T-helper 22 cell (primary cell): ENCODE data around the gene RNF39.
A peak's percentile ranks its signal among the peaks of the same experiment; 100 is the strongest.
"Not testable (repeated sequence)": the region's sequence is repeated elsewhere in the genome, so short reads cannot be mapped to it uniquely, and the experiment has no call there.

Experiments used
- DNase-seq: peaks from one replicate; pipeline ENCODE4 v3.0.0-alpha.2; 2020; ENCODE audit warnings: low read depth

RNF39 gene

DNA sequence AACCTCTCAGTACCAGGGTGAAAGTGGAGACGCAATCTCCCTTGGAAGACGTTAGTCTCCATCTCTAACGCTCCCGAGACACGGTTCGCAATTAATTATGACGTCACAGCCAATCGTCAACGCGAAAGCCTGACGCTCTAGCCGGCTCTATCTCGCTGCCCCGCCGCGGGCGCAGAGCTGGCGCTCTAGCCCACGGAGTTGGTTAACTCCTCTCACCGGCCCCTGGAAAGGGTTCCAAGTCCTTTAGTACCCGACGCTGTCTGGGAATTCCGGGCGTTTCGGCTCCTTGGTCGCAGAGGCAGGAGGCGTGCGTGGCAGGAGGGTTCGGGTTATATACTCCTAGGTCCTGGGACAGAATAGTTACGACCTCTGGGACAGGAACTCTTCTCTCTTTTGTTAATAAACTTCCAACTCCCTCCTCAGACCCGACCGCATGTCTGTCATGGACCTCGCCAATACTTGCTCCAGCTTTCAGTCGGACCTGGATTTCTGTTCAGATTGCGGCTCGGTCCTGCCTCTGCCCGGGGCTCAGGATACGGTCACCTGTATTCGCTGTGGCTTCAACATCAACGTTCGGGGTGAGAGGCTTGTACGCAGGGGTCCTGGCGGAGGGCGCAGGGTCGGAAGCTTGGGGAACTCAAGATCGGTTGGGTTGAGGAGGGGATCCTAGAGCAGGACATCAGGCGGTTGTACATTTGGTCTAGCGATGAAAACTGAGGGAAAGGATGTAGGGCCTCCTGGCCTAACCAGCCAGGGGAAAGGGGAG lies 14.3 kb downstream of the RNF39 start, which contains the start of gene POLR1H:
TSS of gene POLR1H (plus strand) at position 174 of the 766 bp plus-strand sequence. CDS start at position 434, 260 bp downstream.
- DNase-seq: peak; percentile 77

DNA sequence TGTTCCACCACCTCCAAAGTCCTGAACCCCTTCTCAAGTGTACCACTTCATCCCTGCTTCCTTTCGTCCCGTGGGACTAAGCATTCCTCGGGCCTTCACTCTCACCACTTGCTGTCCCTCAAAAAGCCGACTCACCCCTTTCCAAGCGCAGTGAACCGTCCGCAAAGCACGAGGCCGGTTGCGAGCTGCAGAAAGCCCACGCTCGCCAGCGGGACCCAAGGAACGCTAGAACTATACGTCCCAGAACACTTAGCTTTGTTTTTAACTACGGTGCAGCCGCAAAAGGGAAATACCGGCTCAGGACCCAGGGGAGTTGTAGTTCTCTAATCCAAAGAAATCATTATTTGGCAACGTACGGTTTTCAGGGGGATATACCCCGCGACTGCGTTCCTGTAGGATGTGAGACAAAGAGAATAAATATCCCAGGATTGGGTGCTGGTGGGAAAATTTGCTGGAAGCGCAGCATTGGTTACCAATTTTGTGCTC lies 14.9 kb downstream of the RNF39 start:
- DNase-seq: no peak

DNA sequence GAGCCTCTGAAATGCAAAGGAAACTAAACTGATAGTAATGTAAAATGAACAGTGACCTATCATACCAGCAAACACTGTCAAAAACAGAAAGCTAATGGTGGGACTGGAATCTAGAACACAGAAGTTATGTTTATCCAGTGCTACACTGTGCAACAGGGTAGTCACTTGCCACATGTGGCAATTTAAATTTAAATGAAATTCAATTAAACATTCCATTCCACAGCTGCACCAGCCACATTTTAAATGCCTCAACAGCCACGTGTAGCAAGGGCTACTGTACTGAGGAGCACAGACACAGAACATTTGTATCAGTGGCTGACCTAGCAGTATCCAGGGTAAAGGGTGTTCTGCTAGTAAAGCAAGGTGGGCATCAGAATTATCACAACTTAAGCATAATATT lies 20.1 kb downstream of the RNF39 start:
- no peak for DNase-seq

DNA sequence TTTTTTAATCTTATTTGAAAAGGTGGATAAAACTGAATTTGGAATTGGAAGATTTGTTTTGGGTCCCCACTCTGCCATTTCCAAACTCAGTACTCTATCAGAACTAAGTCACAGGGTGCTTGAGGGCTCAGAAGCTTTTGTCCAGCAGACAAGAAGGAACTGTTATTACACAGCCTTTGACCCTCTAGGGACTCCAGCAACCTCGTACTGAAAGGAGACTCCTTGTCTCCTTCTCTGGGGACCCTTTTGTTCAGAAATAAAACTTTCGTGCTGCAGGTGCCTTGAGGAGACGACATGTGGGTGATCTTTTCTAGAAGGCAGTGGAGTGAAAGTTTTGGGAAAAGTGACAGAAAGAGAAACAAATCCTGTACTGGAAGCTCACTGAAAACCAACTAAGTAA lies 21.9 kb downstream of the RNF39 start:
- no peak for DNase-seq

DNA sequence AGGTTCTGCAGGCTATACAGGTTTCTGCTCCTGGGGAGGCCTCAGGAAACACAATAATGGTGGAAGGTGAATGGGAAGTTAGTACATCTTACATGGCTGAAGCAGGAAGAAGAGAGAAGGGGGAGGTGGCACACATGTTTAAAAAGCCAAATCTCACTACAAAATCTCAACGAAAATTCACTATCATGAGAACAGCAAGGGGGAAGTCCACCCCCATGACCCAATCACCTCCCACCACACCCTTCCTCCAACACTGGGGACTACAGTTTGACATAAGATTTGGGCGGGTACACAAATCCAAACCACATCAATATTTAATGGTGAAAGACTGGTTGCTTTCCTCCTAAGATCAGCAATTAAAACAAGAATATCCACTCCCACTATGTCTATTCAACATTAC lies 28.3 kb downstream of the RNF39 start:
- DNase-seq: no peak

DNA sequence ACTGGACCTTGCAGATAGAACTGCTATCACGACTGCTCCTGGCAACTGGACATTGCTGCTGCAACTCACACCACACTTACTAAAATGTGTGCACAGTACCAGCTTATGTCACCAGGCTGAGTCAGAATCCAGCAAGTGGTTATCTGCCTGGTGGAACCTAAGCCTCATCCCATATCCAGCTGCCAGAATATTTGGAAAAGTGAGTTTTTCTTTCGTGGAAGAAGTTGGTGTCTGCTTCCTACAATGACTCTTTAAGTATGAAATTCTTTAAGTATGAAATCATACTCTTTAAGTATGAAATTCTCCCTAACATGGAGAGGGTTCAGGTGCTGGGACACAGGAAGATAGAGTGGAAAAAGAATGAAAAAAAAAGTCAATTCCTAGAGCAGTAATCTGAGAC lies 30.9 kb downstream of the RNF39 start:
- DNase-seq: no peak

DNA sequence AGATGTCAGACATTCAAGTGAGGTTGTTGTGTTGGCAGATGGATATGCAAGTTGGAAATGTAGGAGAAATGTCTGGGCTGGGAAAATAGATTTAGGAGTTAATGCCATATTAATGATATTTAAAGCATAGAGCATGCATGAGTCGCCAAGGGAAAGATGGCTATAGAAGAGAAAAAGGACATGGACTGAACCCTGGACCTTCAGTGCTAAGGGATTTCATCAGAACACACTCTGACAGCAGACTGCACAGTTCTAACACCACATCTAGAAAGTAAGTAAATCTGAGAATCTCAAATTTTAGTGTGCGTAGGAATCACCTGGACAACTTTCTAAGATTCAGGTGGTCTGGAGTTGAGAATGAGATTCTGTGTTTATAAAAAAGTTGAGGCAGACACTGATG lies 31.8 kb downstream of the RNF39 start:
- DNase-seq: no peak

DNA sequence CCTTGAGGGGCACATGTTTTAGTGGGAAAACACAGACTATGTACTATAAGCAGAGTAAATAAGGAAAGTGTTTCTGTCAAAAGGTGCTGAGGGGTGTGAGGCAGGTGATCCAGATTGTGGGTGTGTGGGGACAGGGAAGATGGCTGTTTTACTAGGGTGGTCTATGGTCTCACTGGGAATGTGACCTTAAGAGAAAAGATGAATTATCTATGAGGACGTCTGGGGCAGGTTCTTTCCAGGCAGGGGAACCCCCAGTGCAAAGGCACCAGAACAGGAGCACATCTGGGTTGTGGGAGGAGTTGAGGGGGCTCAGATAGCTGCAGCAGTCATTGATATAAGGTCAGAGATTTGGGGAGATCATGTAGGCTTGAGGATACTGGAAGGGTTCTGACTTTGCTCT lies 32.7 kb downstream of the RNF39 start:
- DNase-seq: no peak

DNA sequence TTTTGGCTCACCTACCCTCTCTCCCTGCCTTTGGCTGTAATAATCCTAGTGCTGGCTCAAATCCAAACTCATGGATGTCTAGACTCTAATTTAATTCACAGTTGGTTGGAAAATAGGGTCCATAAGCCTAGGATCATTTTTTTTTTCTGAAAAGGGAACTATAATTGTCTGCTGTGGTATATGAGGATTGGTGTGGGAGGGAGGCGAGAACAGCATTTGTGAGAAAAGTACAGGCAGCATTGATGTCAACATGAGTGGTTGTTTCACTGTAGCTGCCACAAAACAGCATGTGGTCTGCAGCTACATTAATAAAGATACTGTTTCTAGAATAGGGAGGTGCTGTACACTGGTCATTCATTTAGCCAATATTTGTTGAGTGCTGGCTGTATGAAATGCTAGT lies 33.1 kb downstream of the RNF39 start:
- DNase-seq: no peak

DNA sequence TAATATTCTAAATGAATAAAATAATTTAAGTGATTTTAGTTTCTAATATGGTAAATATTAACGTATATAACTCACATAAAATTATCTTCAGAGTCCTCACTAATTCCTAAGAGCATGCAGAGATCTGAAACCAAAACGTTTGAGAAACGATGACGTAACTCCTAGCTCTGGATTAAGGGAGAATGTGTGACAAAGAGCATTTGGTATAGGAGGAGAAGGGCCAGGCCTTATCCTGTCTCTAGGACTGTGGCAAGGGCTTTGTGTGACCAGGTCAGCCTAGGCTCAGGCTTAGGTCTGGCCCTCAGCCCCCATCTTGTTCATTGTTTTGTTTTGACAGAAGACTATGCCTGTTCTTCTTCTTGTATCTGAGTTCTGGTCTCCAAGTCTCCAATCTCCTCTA lies 33.7 kb downstream of the RNF39 start:
- DNase-seq: no peak

DNA sequence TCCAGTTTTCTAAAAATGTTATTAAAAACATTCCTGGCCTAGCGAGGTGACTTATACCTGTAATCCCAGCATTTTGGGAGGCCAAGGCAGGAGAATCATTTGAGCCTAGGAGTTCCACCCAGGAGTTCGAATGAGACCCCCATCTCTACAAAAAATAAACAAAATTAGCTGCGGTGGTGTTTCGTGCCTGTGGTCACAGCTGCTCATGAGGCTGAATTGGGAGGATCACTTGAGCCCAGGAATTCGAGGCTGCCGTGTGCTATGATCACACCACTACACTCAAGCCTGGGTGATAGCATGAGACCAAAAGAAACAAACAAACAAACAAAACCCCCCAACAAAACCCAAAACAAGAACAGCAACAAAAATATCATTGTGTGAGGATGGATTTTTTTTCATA lies 34.3 kb downstream of the RNF39 start:
- no peak for DNase-seq

DNA sequence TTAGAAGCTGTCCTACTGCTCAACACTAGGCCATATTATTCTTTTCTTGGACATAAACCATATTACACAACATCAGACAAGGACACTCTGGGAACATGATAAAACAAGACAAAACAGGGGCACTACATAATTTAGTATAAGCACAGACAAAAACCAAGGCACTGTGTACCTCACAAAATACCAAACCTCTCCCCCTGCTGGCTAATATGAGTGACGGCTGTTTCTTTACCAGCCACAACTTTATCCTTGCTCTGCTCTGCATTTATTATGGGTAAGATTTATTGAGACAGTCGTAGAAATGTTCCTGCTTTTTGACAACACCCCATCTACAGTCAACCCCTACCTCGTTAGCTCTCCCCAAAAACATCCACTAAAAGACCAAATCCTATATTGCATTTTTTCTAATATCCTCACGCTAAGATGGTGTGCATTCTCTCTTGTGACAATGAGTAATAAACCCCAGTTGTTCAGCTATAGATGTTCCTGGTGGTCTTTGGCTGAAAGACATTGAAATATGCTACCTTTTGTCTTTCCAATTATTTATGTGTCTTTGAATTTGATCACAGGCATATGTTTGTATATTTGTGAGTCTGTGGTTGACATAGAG lies 38.3 kb downstream of the RNF39 start:
- no peak for DNase-seq

DNA sequence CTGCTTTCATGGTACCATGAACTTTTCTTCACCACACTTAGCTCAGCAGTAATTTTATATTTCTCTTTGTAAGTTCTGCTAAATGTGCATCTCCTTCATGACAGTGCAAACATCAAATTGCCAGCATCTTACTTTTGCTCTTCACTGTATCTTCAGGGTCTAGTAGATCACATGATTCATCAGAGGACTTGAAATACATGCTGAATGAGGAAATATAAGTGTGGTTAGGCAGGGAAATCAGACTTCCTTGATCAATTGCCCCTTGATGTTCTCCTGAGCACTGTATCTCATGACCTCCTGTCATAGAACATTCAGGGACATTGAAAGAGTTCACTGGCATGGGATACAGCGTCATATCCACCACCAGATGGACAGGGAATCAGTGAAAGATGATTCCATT lies 39.8 kb downstream of the RNF39 start:
- DNase-seq: no peak

DNA sequence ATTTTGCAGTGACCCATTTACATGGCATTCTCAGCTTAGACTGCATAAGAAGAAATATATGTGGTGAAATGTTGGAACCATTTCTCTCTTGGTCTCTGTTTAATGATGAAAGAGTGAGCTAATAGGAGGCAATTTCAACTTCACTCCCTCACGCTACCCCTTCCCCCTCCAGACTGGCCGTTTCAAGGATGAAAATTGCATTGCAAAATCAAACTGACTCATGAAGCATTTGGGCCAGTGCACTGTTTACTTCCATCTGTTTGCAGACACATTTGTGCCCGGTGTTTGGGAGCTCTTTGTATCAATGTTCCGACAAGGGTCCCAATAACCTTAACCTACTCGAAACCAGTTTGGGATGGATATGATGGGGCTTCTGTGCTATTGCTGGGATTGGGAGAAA lies 42.1 kb downstream of the RNF39 start:
- not testable (repeated sequence) for DNase-seq

DNA sequence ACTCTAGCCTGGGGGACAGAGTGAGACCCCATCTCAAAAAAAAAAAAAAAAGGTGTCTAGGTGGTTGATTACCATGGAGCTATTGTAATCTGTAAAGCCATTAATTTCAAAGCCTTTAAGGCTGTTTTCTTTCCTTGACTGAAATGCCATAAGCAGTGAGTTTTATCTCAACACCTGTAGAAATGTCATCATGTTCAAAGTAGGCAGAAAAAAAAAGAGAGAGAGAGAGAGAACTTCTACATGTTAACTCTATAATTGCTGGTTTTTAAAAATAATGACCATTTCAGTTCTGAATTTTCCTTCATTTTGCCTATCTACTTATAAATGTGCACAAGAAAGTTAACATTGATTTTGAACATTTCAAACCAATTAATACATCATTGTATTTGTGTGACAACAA lies 44.2 kb downstream of the RNF39 start:
- no peak for DNase-seq

DNA sequence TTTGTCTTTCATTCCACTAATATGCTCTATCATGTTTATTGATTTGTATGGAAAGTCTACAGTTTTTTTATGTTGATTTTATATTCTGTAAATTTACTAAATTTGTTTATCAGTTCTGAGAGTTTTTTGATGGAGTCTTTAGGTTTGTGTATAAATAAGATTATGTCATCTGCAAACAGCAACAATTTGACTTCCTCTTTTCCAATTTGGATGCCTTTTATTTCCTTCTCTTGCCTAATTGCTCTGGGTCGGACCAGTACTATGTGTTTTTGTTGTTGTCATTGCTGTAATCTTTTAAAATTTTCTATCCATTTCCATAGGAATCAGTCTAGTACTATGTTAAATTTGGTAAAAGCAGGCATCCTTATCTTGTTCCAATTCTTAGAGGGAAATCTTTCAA lies 46.0 kb downstream of the RNF39 start:
- DNase-seq: no peak

DNA sequence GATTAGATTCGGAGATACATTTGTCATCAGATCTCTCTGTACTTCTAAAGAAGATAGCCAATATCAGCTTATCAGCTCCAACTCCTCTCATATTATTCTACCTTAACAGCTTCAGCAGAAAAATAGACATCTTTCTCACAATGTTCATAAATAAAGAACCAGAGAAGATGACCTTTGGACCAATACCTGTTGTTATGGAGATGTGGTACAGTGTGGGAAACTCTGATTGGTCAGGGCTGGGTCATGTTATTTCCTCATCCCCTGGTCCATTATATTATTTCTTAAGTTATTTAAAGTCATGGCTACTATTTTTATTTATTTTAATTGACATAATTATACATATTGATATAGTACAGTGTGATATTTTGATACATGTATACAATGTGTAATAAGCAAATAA lies 50.4 kb downstream of the RNF39 start:
- DNase-seq: no peak

DNA sequence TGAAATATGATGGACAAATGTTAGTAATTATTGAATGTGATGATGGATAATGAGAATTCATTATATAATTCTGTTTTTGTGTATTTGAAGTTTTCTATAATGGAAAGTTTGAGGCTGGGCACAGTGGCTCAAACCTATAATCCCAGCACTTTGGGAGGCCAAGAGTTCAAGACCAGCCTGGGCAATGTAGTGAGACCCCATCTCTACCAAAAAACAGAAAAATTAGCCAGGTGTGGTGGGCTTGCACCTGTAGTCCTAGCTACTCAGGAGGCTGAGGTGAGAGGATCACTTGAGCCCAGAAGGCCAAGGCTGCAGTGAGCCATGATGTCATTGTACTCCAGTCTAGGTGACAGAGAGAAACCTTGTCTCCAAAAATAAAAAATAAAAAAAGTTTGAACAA lies 52.9 kb downstream of the RNF39 start:
- DNase-seq: not testable (repeated sequence)

DNA sequence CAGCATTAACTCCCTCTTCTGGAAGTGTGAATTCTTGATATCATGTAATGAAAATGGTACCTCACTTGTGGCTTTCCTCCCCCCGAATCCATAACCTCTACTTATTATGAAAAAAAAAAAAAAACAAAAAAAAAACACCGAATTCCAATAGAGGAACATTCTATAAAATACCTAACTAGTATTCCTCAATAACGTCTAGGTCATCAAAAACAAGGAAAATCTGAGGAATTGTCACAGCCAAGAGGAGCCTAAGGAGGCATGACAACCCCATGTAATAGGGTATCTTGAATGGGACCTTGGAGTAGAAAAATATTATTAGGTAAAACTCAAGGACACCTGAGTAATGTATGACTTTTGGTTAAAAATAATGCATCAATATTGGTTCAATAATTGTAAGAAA lies 53.4 kb downstream of the RNF39 start:
- no peak for DNase-seq

DNA sequence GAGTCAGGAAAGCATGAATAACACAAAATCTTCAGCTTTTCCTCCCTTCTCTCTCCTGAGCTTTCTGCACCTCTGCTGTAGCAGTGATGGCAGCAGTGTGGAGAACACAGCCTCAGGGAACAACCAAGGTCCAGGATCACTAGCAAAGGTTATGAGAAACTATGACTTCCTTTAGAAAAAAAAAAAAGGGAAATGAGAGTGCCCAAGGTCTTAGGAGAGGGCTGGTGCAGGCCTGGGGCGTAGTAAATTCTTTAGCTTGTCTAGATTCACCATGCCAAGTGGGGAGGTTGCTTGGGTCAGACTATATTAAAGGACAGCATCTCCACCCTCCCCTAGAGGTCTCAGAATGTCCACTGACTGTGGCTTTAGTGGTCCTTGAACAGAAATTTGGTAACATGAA lies 54.9 kb downstream of the RNF39 start:
- no peak for DNase-seq
